Measurements from ENCODE around the gene TTC28. TPM values are rescaled to one million over a fixed set of nuclear protein-coding genes. Genes with fewer than 3 reads are reported as not detected.

The TTC28 gene
- total and polyA plus RNA-seq, 12 donors: 3.4 to 75.6 (median 28.6) TPM

DNA sequence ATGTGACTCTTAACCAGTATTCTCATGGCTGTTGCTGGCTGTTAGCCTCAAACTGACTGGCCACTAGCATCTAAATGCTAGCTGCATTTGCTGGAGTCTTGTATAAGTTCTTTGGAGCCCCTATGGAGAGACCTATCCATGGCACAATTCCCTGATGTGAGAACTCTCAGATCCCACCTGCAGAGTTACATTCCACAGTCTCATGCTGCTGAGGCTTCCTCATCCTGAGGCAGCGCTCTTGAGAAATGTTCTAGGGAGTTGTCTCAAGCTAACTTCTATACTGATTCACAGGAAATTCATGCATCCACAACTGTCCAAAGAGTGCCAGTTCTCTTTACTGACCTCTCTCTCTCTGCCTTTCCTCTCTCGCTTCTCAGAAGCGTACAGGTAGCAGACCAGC, 542.6 kb downstream of the TTC28 start:
- DNase-seq: no peak
- H3K27me3 ChIP-seq: no peaks in the 10 kb centered on the region
- no peak overlapping the region for H3K4me3 ChIP-seq
- TF ChIP-seq POLR2A (IDR thresholded peaks at IDR 0.05) (no peak), CTCF (IDR thresholded peaks at IDR 0.05) (no peak)
- no peaks in the 10 kb centered on the region for H3K36me3 ChIP-seq (replicated peaks in 1 of 2)
- intact Hi-C loops (cut with DNase I): no loop called here
- no peak overlapping the region for H3K27ac ChIP-seq
- 96 to 100% (median 97%) methylated on average over 3 of the region's 3 CpGs for WGBS, 4 donors
- H3K4me1 ChIP-seq (replicated peaks in 1 of 2): no peaks in the 10 kb centered on the region
- H3K9me3 ChIP-seq (replicated peaks in 1 of 3): no peaks in the 10 kb centered on the region

DNA sequence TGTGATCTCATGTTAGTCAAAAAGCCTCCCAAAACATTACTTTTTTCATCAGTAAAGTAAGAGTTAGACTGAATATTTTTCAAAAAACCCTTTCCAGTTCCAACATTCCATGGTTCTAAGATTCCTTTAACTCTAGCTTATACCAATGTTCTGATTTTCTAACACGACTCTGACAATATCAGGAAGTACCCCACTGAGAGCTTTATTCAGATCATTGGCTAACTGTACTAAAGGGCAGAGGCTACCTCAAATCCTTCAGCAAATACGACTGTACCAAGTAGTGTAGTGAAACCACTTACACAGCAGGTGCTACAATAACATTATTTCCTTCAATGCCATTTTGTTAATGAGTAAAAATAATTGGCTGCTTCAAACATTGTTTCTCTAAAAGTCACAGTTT, 547.2 kb downstream of the TTC28 start:
- Histone ChIP-seq H3K9me3 (replicated peaks in 1 of 3) (no peaks in the 10 kb centered on the region), H3K4me3 (no peak overlapping the region), H3K27ac (no peak overlapping the region), H3K27me3 (no peaks in the 10 kb centered on the region), H3K36me3 (replicated peaks in 1 of 2) (no peaks in the 10 kb centered on the region), H3K4me1 (replicated peaks in 1 of 2) (no peaks in the 10 kb centered on the region)
- no peak for TF ChIP-seq POLR2A (IDR thresholded peaks at IDR 0.05)
- no peak for TF ChIP-seq CTCF (IDR thresholded peaks at IDR 0.05)
- intact Hi-C loops (cut with DNase I): no loop called here
- 86 to 96% (median 90%) methylated on average over 2 of the region's 2 CpGs for WGBS, 4 donors
- no peak for DNase-seq

GRCh38 chr22:28129319-28129962, 550.2 kb downstream of the TTC28 start:
- Histone ChIP-seq H3K4me1 (replicated peaks in 1 of 2) (no peaks in the 10 kb centered on the region), H3K27me3 (no peaks in the 10 kb centered on the region), H3K27ac (no peak overlapping the region), H3K9me3 (replicated peaks in 1 of 3) (no peaks in the 10 kb centered on the region), H3K36me3 (replicated peaks in 1 of 2) (no peaks in the 10 kb centered on the region), H3K4me3 (no peak overlapping the region)
- intact Hi-C loops (cut with DNase I): no loop called here
- TF ChIP-seq POLR2A (IDR thresholded peaks at IDR 0.05) (no peak), CTCF (IDR thresholded peaks at IDR 0.05) (no peak)
- DNase-seq: no peak
- WGBS, 4 donors: 93 to 95% (median 94%) methylated on average over 7 of the region's 7 CpGs

- 91 to 93% (median 91%) methylated on average over 4 of the region's 4 CpGs for WGBS, 4 donors
- Histone ChIP-seq H3K27me3 (no peaks in the 10 kb centered on the region), H3K36me3 (replicated peaks in 1 of 2) (no peaks in the 10 kb centered on the region), H3K4me3 (no peak overlapping the region), H3K4me1 (replicated peaks in 1 of 2) (no peaks in the 10 kb centered on the region), H3K27ac (no peak overlapping the region), H3K9me3 (replicated peaks in 1 of 3) (no peaks in the 10 kb centered on the region)
- TF ChIP-seq CTCF (IDR thresholded peaks at IDR 0.05) (no peak), POLR2A (IDR thresholded peaks at IDR 0.05) (no peak)
- no peak for DNase-seq
- intact Hi-C loops (cut with DNase I): no loop called here
These were observed 550.8 kb downstream of the TTC28 start for GRCh38 chr22:28128827-28129226.
